NCI-H510A treated with DMSO at 0.1 percent for 48 hours (cell line): Measurements from ENCODE around the gene PLOD2.
A peak's percentile ranks its signal among the peaks of the same experiment; 100 is the strongest.

ENCODE experiments used
- DNase-seq: peaks from one replicate; lab custom pipeline; 2025; lab: John Stamatoyannopoulos, UW

The PLOD2 gene

GRCh38 chr3:146160964-146161662 is at the start of gene PLOD2:
Gene PLOD2, minus strand, starts transcription at chr3:146161184. Its CDS starts 195 bp downstream, at chr3:146160989.
- peak; percentile 64 for DNase-seq

GRCh38 chr3:146209371-146209770 is 48.4 kb upstream of the PLOD2 start:
- no peak for DNase-seq

DNA sequence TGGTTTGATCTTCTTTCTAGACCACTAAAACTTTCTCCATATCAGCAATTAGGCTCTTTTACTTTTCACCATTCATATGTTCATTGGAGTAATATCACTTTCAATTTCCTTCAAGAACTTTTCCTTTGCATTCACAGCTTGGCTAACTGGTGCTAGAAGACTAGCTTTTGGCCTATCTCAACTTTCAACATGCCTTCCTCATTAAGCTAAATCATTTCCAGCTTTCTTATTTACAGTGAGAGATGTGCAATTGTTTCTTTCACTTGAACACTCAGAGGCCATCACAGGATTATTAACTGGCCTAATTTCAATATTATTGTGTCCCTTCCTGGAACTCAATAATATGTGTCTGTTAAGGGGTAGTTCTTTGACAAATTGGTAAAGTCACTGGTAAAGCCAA is 42.8 kb upstream of the PLOD2 start:
- DNase-seq, result no peak

GRCh38 chr3:146200461-146201220 is 39.7 kb upstream of the PLOD2 start:
- DNase-seq, result no peak

- no peak for DNase-seq
Observed at GRCh38 chr3:146199762-146200161, 38.8 kb upstream of the PLOD2 start.

GRCh38 chr3:146196789-146197188 is 35.8 kb upstream of the PLOD2 start:
- DNase-seq, result no peak

DNA sequence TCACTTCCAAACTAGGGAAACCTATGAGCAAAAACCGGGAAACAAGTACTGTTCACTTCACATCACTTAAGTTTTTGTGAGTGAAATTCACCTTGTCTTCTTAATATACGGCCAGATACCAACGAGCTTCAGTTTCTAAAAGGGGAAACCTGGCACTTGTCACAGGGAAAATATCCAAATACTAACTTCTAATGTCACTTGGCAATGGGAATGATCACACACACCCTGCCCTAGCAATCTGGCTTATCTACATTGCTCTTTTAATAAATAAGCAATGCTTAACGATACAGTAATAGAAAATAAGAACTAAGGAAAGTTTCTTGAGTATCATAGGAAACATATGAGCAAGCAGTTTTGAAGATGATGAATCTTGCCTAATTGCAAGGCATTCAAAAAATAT is 34.6 kb upstream of the PLOD2 start:
- DNase-seq, result no peak

DNA sequence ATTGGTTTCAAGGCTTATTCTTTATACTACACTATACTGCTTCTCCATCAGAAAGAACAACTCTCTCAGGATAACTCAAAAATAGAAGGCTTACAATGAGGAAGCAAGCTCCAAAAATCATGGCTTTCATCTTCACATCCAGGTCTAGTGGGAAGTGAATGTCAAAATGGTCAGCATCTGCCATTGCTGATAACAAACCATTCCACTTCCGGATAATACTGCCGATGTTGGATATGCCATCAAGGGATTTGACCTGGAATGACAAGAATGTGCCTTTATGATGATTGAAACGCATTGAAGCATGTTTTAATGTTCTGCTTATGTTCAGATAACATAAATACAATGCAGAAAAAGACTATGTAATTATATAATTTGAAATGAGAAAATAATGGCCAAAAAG is 34.0 kb upstream of the PLOD2 start:
- no peak for DNase-seq

DNA sequence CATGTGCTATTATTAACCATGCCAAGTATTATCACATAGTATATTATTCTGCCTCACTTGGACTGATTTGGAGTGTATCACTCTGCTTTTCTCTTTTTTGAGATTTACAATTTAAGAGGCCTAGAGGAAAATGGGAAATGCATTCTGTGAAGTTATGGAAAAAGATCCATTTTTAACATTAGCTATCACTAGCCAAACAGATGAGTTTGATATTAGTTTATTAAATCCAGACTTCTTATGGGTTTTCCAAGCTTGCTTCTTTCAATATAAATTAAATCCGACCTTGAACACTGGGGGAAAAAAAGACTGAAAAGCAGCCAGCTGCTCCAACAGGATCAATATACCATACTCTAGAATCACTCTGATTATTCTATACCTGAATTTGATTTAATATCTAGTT is 30.1 kb upstream of the PLOD2 start:
- DNase-seq, result no peak

- peak; percentile 59 for DNase-seq
Observed at GRCh38 chr3:146189519-146190173, 28.7 kb upstream of the PLOD2 start.

DNA sequence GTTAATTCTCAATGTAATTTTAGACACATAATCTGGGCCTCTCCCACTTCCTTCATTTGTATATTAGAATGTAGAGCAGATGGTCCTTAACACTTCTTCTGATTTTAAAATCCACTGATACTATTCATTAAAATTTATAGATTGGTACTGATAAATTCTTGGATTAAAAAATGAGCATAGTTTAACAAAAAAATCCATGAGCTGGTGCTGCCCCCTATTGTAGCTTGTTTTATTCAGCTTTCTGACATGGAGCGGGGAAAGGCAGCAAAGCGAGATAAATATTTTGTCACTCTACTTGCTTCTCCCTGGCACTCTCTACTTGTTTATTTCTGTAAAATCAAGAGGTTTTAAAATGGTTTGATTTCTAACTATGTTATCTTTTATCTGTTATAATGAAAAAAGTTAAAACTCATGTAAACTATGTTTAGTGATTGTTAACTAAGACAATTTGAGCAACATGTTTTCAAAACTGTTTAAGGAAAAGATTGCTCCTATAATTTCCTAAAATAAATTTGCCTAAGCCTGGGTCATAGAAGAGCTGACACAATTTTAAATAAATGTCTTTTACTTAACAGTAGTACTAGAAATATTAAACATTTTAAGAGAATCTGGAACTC is 26.5 kb upstream of the PLOD2 start:
- DNase-seq, result peak; percentile 13

DNA sequence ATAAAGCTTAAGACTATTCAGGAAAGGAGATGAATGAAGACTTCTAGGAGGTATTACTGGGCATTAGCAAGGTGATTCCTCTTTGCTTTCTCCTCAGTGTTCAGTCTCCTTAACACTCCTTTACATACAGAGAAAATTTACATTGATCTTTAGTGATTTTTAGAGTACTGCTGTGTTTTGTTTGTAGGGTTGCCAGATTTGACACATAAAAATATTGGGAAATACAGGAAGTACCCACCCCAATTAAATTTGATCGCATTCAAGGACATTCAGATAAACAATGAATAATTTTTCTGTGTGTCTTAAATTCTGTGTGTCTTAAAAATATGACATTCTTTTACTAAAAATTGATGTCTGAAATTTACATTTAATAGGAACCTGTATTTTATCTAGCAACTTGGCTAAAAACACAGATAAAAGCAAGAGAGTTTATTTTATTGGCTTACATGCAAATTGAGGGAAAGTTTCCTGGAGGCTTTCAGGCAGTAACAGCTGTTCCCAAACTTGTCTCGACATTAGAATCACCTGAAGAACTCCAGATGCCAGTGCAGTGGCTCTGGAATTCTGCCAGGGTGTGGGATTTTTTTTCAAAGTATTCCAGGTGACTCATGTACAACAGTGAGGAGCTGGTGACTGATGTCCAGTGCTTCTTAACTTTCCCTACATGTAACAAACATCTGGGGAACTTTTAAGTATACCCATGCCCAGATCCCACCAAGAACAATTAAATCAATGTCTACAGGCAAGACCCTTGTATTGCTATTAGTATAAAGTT is 23.4 kb upstream of the PLOD2 start:
- DNase-seq, result no peak

DNA sequence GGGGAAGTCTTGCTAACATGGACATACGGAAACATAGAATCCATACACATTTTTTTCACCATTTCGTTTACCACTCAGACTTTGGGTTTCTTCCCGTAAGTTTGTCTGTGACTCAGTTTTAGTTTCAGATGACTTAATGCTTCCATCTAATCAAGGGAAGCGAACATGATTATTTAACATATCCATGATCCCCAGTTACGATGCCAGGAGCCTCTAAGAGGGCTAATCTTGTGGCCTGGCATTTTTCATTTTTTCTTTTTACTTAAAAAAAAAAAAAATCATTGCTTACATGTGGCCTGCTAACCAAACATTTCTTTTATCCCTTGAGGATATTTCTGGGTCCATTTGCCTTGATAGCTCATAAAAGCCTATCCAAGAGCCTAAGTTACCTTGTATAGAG is 20.2 kb upstream of the PLOD2 start:
- DNase-seq, result no peak

GRCh38 chr3:146180376-146180775 is 19.4 kb upstream of the PLOD2 start:
- DNase-seq, result no peak

- no peak for DNase-seq
Observed at GRCh38 chr3:146178006-146178689, 17.2 kb upstream of the PLOD2 start.

DNA sequence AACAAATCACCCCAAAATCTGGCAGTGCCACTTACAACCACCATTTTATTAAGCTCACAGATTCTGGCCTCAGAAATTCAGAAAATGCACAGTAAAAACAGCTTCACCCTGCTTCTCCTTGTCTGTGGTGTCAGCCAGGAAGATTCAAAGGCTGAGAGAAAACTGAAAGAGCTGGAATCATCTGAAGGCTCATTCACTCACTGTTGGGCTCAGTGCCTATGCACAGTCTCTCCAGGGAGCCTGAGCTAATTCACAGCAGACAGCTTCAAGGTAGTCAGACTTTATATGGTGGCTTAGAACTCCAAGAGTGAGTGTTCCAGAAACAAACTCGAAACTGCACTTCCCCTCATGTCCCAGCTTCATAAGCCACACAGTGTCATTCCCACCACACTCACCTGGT is 16.5 kb upstream of the PLOD2 start:
- DNase-seq, result no peak

DNA sequence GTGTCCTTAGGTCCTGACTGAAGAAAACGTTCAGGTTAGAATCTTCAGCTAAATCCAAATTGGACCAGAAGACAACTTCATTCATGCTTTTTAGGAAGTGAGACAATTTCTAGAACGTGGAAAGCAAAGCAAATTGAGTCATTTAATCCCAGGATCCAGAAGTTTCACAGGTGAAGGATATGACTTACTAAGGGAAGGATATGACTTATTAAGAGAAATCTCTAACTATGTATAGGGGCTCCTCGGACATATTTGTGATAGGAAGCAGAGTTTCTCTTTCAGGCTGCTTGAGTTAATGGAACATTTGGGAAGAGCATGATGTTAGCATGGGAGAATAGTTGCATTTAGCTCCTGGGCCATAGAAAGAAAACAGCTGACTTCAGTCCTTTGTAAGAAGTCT is 16.1 kb upstream of the PLOD2 start:
- DNase-seq, result no peak

DNA sequence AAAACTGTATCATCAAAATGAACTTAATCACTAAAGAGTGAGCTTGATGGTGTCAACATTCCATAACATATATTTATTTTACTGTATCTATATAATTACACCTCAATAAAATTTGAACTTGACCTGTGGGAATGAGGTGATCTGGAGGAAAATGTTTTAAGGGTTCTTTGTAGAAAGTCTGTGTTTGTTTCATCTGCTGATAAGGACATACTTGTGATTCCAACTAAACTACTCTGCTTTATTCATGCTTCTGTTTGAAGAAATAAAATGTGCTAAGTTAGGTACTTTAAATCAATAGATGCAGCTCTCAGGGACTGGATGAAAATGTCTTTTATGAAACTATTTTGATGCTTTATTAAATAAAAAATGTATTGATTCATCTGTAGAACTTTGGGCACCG is 11.6 kb upstream of the PLOD2 start:
- DNase-seq, result no peak

GRCh38 chr3:146170591-146170990 is 9.6 kb upstream of the PLOD2 start:
- no peak for DNase-seq

DNA sequence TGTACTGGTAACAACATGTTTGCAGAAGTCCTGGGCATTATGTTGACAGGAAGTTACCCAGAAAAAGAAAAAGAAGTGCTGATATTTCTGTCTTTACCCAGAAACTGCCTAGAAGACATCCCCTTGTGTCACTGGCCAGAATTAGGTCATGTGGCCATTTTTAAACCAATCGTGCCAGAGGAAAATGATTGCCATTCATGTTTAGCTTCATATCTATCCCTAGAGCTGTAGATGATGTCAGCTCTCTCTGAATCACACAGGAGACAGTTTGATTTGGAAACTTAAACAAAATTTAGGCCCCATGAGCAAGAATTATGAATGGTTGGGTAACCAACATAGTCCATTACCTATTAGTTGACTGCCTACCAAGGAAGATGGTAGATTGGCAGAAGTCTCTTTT is 8.9 kb upstream of the PLOD2 start:
- no peak for DNase-seq

GRCh38 chr3:146166826-146167225 is 5.8 kb upstream of the PLOD2 start:
- no peak for DNase-seq
